DOHH2 (cell line): ENCODE results near the gene CYLD.

Experiments used
- H3F3A ChIP-seq: fragments of 200-600 bp; sonication (generic), shearing (Covaris generic); 2 replicates; pipeline ENCODE4 v1.6.0; 2016; ENCODE audit warnings: antibody characterized with exemption, mild to moderate bottlenecking; ENCODE audit not compliant: control insufficient read depth, insufficient read depth
- H3K27ac ChIP-seq: fragments of 200-600 bp; sonication (generic); 2 replicates; pipeline ENCODE4 v1.5.1; 2014; ENCODE audit warnings: low read depth, mild to moderate bottlenecking, low read length, moderate library complexity
- H3K27me3 ChIP-seq: fragments of 200-600 bp; sonication (generic); 2 replicates; pipeline ENCODE4 v1.6.1; 2014; ENCODE audit warnings: mild to moderate bottlenecking, low read length, mixed read lengths; ENCODE audit not compliant: control insufficient read depth
- H3K36me3 ChIP-seq: fragments of 200-600 bp; sonication (generic); 2 replicates; pipeline ENCODE4 v1.6.1; 2014; ENCODE audit warnings: mild to moderate bottlenecking, low read length, moderate library complexity, mixed read lengths; ENCODE audit not compliant: control insufficient read depth
- H3K4me1 ChIP-seq: fragments of 200-600 bp; sonication (generic); 2 replicates; pipeline ENCODE4 v1.6.1; 2014; ENCODE audit warnings: mild to moderate bottlenecking, low read length, mixed read lengths; ENCODE audit not compliant: control insufficient read depth
- H3K4me2 ChIP-seq: fragments of 200-600 bp; sonication (generic); 2 replicates; pipeline ENCODE4 v1.6.0; 2014; ENCODE audit warnings: mild to moderate bottlenecking, low read length, moderate library complexity
- H3K4me3 ChIP-seq: fragments of 200-600 bp; sonication (generic); 2 replicates; pipeline ENCODE4 v1.5.1; 2014; ENCODE audit warnings: mild to moderate bottlenecking, low read length, mixed read lengths
- H3K79me2 ChIP-seq: fragments of 200-600 bp; sonication (generic); 2 replicates; pipeline ENCODE4 v1.6.1; 2014; ENCODE audit warnings: mild to moderate bottlenecking, low read length, mixed read lengths; ENCODE audit not compliant: control insufficient read depth
- H3K9me2 ChIP-seq: fragments of 200-600 bp; sonication (generic); replicated peaks from 2 replicates; pipeline ENCODE4 v1.6.1; 2014; ENCODE audit warnings: mild to moderate bottlenecking, low read length, mixed read lengths; ENCODE audit not compliant: control insufficient read depth
- H3K9me3 ChIP-seq: fragments of 200-600 bp; sonication (generic); 2 replicates; pipeline ENCODE4 v1.6.1; 2014; ENCODE audit warnings: antibody characterized with exemption, low read length, mixed read lengths; ENCODE audit not compliant: control insufficient read depth, insufficient read depth
- H4K20me1 ChIP-seq: fragments of 200-600 bp; sonication (generic); 2 replicates; pipeline ENCODE4 v1.6.0; 2014; ENCODE audit warnings: low read depth, mild to moderate bottlenecking, antibody characterized with exemption, low read length, moderate library complexity; ENCODE audit not compliant: control insufficient read depth, insufficient read depth
- CTCF ChIP-seq: fragments of 200-600 bp; sonication (generic); IDR thresholded peaks from one replicate; pipeline ENCODE4 v1.5.1; 2014; ENCODE audit warnings: antibody characterized with exemption, mild to moderate bottlenecking, low read depth, low read length; ENCODE audit not compliant: poor library complexity, severe bottlenecking
- EZH2phosphoT487 ChIP-seq: fragments of 200-600 bp; sonication (generic); IDR thresholded peaks from 2 replicates; pipeline ENCODE4 v1.6.1; 2017; ENCODE audit warnings: borderline replicate concordance, mild to moderate bottlenecking, antibody characterized with exemption, low read length, moderate library complexity, mixed read lengths

The CYLD gene

DNA sequence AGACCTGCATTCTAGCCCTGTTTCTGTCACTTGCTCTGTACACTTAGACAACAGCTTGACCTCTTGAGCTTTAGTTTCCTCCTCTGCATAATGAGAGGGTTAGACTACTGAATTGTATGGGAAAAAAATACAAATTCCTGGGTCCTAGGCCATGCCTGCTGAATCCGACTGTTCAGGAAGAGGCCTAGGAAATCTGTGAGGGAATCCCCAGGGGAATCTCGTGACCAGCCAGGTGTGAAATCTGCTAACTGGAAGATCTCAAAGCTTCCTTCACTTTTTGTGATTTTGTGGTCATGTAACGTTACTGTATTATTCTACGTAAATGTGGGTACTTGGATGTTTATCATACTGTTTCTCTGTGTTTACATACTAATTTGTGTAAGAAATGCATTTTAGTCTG, 58.2 kb downstream of the CYLD start:
- H3K79me2 ChIP-seq = no peaks in the 10 kb centered on the region
- H3K4me1 ChIP-seq = no peaks in the 10 kb centered on the region
- TF ChIP-seq CTCF = no peak
- no peak for TF ChIP-seq EZH2phosphoT487
- H3F3A ChIP-seq = no peaks in the 10 kb centered on the region
- H3K4me3 ChIP-seq = no peak overlapping the region
- H3K36me3 ChIP-seq = no peaks in the 10 kb centered on the region
- H3K9me2 ChIP-seq = no peaks in the 10 kb centered on the region
- no peaks in the 10 kb centered on the region for H3K9me3 ChIP-seq
- H4K20me1 ChIP-seq = no peaks in the 10 kb centered on the region
- no peak overlapping the region for H3K27ac ChIP-seq
- H3K27me3 ChIP-seq = no peaks in the 10 kb centered on the region
- H3K4me2 ChIP-seq = no peak overlapping the region

- Histone ChIP-seq H3K9me3 (no peaks in the 10 kb centered on the region), H3K4me2 (no peak overlapping the region), H3K4me3 (no peak overlapping the region), H4K20me1 (no peaks in the 10 kb centered on the region), H3K9me2 (no peaks in the 10 kb centered on the region), H3K4me1 (no peaks in the 10 kb centered on the region; the same call in 1 of the 2 replicates), H3K27me3 (no peaks in the 10 kb centered on the region; the same call in 1 of the 2 replicates), H3K27ac (no peak overlapping the region), H3K79me2 (no peaks in the 10 kb centered on the region), H3F3A (no peaks in the 10 kb centered on the region), H3K36me3 (no peaks in the 10 kb centered on the region)
- TF ChIP-seq CTCF (no peak), EZH2phosphoT487 (no peak)
Measured at GRCh38 chr16:50801036-50801435, 59.1 kb downstream of the CYLD start.

GRCh38 chr16:50802000-50802399, 60.1 kb downstream of the CYLD start:
- Histone ChIP-seq H3K27me3 (no peaks in the 10 kb centered on the region; the same call in 1 of the 2 replicates), H3K4me1 (peaks cover 3% of the 10 kb centered on the region; the same call in 1 of the 2 replicates), H3K9me3 (no peaks in the 10 kb centered on the region), H4K20me1 (no peaks in the 10 kb centered on the region), H3K9me2 (no peaks in the 10 kb centered on the region), H3K4me2 (no peak overlapping the region), H3K36me3 (no peaks in the 10 kb centered on the region), H3F3A (no peaks in the 10 kb centered on the region), H3K27ac (no peak overlapping the region), H3K4me3 (no peak overlapping the region), H3K79me2 (no peaks in the 10 kb centered on the region)
- TF ChIP-seq CTCF (no peak), EZH2phosphoT487 (no peak)

DNA sequence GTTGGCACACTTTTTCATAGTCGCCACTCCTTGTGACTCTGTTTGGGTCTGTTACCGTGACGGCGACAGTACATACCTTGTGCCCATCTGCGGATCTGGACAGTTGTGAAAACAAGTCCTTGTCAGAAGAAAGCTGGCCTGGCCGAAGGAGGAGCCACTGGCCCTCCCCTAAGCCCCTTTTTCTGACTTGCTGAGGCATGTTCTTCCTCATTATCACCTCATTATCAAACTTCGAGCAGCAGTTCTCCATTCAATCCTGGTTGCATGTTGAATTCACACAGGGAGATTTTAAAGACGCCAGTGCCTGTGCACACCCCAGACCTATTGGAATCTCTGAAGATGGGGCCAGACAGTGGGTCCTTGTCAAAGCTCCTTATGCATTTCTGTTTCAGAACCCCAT, 61.1 kb downstream of the CYLD start:
- H3F3A ChIP-seq = no peaks in the 10 kb centered on the region
- no peaks in the 10 kb centered on the region for H3K9me3 ChIP-seq
- no peak overlapping the region for H3K27ac ChIP-seq
- no peaks in the 10 kb centered on the region for H4K20me1 ChIP-seq
- no peaks in the 10 kb centered on the region; the same call in 1 of the 2 replicates for H3K27me3 ChIP-seq
- no peaks in the 10 kb centered on the region for H3K79me2 ChIP-seq
- no peaks in the 10 kb centered on the region for H3K9me2 ChIP-seq
- peaks cover 3% of the 10 kb centered on the region; the same call in 1 of the 2 replicates for H3K4me1 ChIP-seq
- no peak overlapping the region for H3K4me2 ChIP-seq
- no peak overlapping the region for H3K4me3 ChIP-seq
- no peak for TF ChIP-seq EZH2phosphoT487
- TF ChIP-seq CTCF = no peak
- no peaks in the 10 kb centered on the region for H3K36me3 ChIP-seq
